WTC11 (cell line): ENCODE results near the gene WFS1. TPM values are rescaled to one million over a fixed set of nuclear protein-coding genes. Genes with fewer than 3 reads are reported as not detected.

Source experiments
- ATAC-seq: fragments of 200-7000 bp; cut with Tn5 transposase; 2 replicates; pipeline ENCODE4 v1.10.0; 2021; ENCODE audit warnings: mild to moderate bottlenecking, moderate library complexity
- CTCF ChIA-PET: fragments of 300-600 bp; sonication (Branson Sonifier 250); formaldehyde crosslinking; loops from one replicate; lab custom pipeline; 2021; ENCODE audit warnings: antibody characterized with exemption; lab: Charles Lee
- POLR2A ChIA-PET: fragments of 350-600 bp; sonication (Branson Sonifier 250); formaldehyde crosslinking; loops from one replicate; lab custom pipeline; 2021; ENCODE audit warnings: antibody characterized with exemption; lab: Charles Lee
- DNase-seq: peaks from one replicate; pipeline ENCODE4 v3.0.0; 2021; ENCODE audit warnings: low spot score
- H3K27ac Mint-ChIP-seq: 2 replicates; pipeline ENCODE4 v1.8.0; 2021; ENCODE audit warnings: mixed read lengths
- H3K27me3 Mint-ChIP-seq: 2 replicates; pipeline ENCODE4 v1.8.0; 2021; ENCODE audit warnings: low read depth, mild to moderate bottlenecking, moderate library complexity, mixed read lengths
- H3K36me3 Mint-ChIP-seq: 2 replicates; pipeline ENCODE4 v1.8.0; 2021; ENCODE audit warnings: mixed read lengths
- H3K4me1 Mint-ChIP-seq: 2 replicates; pipeline ENCODE4 v1.8.0; 2022; ENCODE audit warnings: mixed read lengths
- H3K4me3 Mint-ChIP-seq: 2 replicates; pipeline ENCODE4 v1.8.0; 2021; ENCODE audit warnings: mild to moderate bottlenecking, moderate library complexity, mixed read lengths
- H3K9me3 Mint-ChIP-seq: 2 replicates; pipeline ENCODE4 v1.8.0; 2021; ENCODE audit warnings: mixed read lengths
- CBFB ChIP-seq: sonication (generic); formaldehyde crosslinking; IDR thresholded peaks from 2 replicates; pipeline ENCODE4 v1.8.1; 2022; ENCODE audit warnings: mild to moderate bottlenecking, low read depth, missing genetic modification reagents
- ELF4 ChIP-seq: sonication (generic); formaldehyde crosslinking; IDR thresholded peaks from 2 replicates; pipeline ENCODE4 v1.8.1; 2022; ENCODE audit warnings: low read depth, mild to moderate bottlenecking, moderate library complexity, missing genetic modification reagents
- ETV6 ChIP-seq: sonication (generic); formaldehyde crosslinking; IDR thresholded peaks from 2 replicates; pipeline ENCODE4 v1.8.1; 2022; ENCODE audit warnings: mild to moderate bottlenecking, missing genetic modification reagents
- GTF2I ChIP-seq: fragments of 250-450 bp; sonication (Bioruptor Pico); conservative IDR thresholded peaks from 2 replicates; pipeline ENCODE4 v1.4.0; 2021; ENCODE audit warnings: mild to moderate bottlenecking
- HMGA2 ChIP-seq: fragments of 250-450 bp; sonication (Bioruptor Pico); IDR thresholded peaks from 2 replicates; pipeline ENCODE4 v1.4.0; 2021; ENCODE audit warnings: mild to moderate bottlenecking, moderate library complexity
- JUN ChIP-seq: sonication (generic); formaldehyde crosslinking; IDR thresholded peaks from 2 replicates; pipeline ENCODE4 v1.8.0; 2023; ENCODE audit warnings: mild to moderate bottlenecking, missing genetic modification reagents
- MYBL2 ChIP-seq: sonication (generic); formaldehyde crosslinking; IDR thresholded peaks from 2 replicates; pipeline ENCODE4 v1.8.1; 2023; ENCODE audit warnings: mild to moderate bottlenecking, moderate library complexity, missing genetic modification reagents
- NR1H2 ChIP-seq: sonication (generic); formaldehyde crosslinking; IDR thresholded peaks from 2 replicates; pipeline ENCODE4 v1.9.0; 2021; ENCODE audit warnings: mild to moderate bottlenecking, moderate library complexity, missing genetic modification reagents
- NR2C2 ChIP-seq: sonication (generic); formaldehyde crosslinking; IDR thresholded peaks from 2 replicates; pipeline ENCODE4 v1.8.0; 2022; ENCODE audit warnings: mild to moderate bottlenecking, missing genetic modification reagents
- OVOL2 ChIP-seq: fragments of 250-450 bp; sonication (Bioruptor Pico); IDR thresholded peaks from 2 replicates; pipeline ENCODE4 v1.9.0; 2021; ENCODE audit warnings: mild to moderate bottlenecking, borderline replicate concordance
- SMAD4 ChIP-seq: sonication (generic); formaldehyde crosslinking; IDR thresholded peaks from 2 replicates; pipeline ENCODE4 v1.8.0; 2022; ENCODE audit warnings: mild to moderate bottlenecking, missing genetic modification reagents
- SP1 ChIP-seq: sonication (generic); formaldehyde crosslinking; conservative IDR thresholded peaks from 2 replicates; pipeline ENCODE4 v1.8.1; 2022; ENCODE audit warnings: missing genetic modification reagents
- TCF7 ChIP-seq: sonication (generic); formaldehyde crosslinking; IDR thresholded peaks from 2 replicates; pipeline ENCODE4 v1.8.0; 2022; ENCODE audit warnings: mild to moderate bottlenecking, low read depth, missing genetic modification reagents, moderate library complexity
- TP53 ChIP-seq: sonication (generic); formaldehyde crosslinking; IDR thresholded peaks from 2 replicates; pipeline ENCODE4 v1.8.1; 2023; ENCODE audit warnings: mild to moderate bottlenecking, missing genetic modification reagents
- ZNF121 ChIP-seq: sonication (generic); formaldehyde crosslinking; IDR thresholded peaks from 2 replicates; pipeline ENCODE4 v1.8.0; 2023; ENCODE audit warnings: missing genetic modification reagents
- ZNF232 ChIP-seq: sonication (generic); formaldehyde crosslinking; IDR thresholded peaks from 2 replicates; pipeline ENCODE4 v1.8.0; 2022; ENCODE audit warnings: mild to moderate bottlenecking, missing genetic modification reagents
- ZNF317 ChIP-seq: sonication (generic); formaldehyde crosslinking; IDR thresholded peaks from 2 replicates; pipeline ENCODE4 v1.8.1; 2023; ENCODE audit warnings: low read depth, mild to moderate bottlenecking, moderate library complexity, missing genetic modification reagents, borderline replicate concordance
- ZNF416 ChIP-seq: fragments of 250-450 bp; sonication (Bioruptor Pico); IDR thresholded peaks from 2 replicates; pipeline ENCODE4 v1.9.0; 2021; ENCODE audit warnings: mild to moderate bottlenecking, inconsistent platforms
- total RNA-seq: library from RNA; stranded (reverse); gene quantifications from 3 replicates; pipeline ENCODE4 v1.2.3, GENCODE V29; 2021
- TF ChIP-seq, protein P1 (sequence below): sonication (generic); formaldehyde crosslinking; IDR thresholded peaks from 2 replicates; pipeline ENCODE4 v1.8.1; 2023; ENCODE audit warnings: mild to moderate bottlenecking, moderate library complexity, missing genetic modification reagents
- TF ChIP-seq, protein P2 (sequence below): sonication (generic); formaldehyde crosslinking; conservative IDR thresholded peaks from 2 replicates; pipeline ENCODE4 v1.8.1; 2023; ENCODE audit warnings: mild to moderate bottlenecking, low read depth, missing genetic modification reagents, moderate library complexity
- TF ChIP-seq, protein P3 (sequence below): sonication (generic); formaldehyde crosslinking; IDR thresholded peaks from 2 replicates; pipeline ENCODE4 v1.8.1; 2023; ENCODE audit warnings: mild to moderate bottlenecking, missing genetic modification reagents
- TF ChIP-seq, protein P4 (sequence below): sonication (generic); formaldehyde crosslinking; IDR thresholded peaks from 2 replicates; pipeline ENCODE4 v1.8.1; 2023; ENCODE audit warnings: mild to moderate bottlenecking, missing genetic modification reagents, moderate library complexity
- TF ChIP-seq, protein P5 (sequence below): sonication (generic); formaldehyde crosslinking; IDR thresholded peaks from 2 replicates; pipeline ENCODE4 v1.8.0; 2022; ENCODE audit warnings: missing genetic modification reagents

Gene WFS1
- total RNA-seq, 1 experiment from 2014 or later: 34.7 TPM

DNA sequence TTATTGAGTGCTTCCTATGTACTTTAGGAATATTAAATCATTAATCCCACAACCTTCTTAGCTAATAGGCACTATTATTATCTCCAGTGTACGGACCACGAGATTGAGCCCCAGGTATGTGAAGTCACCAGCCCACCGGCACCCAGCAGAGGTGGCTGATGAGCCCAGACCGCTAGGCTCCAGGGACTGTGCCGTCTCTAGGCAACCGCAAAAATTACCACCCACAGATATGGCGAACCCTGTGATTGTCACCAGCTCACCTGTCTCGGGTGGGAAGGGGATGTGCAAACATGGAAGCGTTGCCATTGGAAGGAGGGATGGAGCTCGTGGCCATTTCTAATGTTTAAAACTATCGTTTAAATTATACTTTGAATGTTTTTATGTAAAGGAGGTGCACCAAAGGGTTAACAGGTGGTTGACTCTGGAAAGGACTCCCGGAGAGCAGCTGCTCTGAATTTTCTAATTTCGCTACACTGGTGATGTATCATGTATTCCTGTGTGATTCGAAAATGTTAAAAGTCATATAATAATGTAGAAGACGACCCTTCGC is 48.3 kb upstream of the WFS1 start:
- Mint-ChIP-seq H3K27ac (no peak overlapping the region), H3K4me1 (peaks cover 2% of the 10 kb centered on the region; the same call in 1 of the 2 replicates), H3K9me3 (peaks cover 9% of the 10 kb centered on the region), H3K27me3 (peaks cover 52% of the 10 kb centered on the region), H3K4me3 (peak overlapping the region; percentile 85), H3K36me3 (no peaks in the 10 kb centered on the region)
- TF ChIP-seq OVOL2 (CRISPR knock-in tag) (no peak), MYBL2 (no peak), ZNF416 (no peak)
- DNase-seq (no peak), ATAC-seq (peak; percentile 12; the same call in 1 of the 2 replicates)
- POLR2A ChIA-PET: no interaction called here
- CTCF ChIA-PET: interaction anchor here (1.1 to 2.4 kb wide), 4 partner anchors 23 to 110 kb away, joined by 3 to 8 read pairs (median 3); no protein-coding TSS in a partner anchor

DNA sequence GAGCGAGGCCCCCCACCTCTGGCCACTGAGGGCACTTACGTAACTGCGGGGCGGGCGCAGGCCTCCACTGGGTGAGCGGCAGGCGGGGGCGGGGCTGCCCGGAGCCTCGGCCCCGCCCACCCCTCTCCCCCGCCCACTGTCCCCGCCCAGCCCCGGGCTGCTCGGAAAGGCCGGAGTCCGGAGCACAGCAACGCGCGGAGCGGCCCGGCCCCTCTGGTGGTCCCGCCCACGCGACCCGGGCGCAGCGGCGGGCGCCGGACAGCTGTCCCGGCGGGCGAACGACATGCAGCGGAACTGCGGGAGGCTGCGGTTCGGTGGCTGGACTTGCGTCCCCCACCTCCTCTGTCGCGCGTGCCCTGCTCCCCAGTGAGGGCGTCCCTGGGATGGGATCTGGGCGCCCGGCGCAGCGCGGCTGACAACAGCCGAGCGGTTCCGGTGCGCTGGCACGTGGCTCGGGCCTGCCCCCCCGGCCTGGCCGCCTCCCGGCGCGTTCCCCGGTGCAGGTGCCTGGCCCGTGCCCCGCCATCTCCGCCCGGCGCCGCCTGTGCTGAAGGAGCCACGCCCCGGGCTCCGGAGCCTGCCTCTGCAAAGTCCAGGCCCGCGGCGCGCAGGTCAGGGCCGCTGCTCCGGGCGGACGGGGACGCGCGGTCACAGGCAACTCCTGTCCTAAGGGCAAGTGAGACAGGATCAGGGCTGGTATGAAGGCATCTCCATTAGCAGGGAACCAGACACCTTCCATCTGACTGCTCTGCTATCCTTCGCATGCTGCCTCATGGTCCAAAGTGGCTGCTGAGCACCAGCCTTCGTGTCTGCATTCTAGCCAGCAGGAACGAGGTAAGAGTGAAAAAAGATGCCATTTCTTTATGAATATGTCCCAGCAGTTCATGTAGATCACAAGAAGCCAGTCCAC is 47.5 kb upstream of the WFS1 start:
- H3K36me3 Mint-ChIP-seq: no peaks in the 10 kb centered on the region
- H3K4me1 Mint-ChIP-seq: peaks cover 2% of the 10 kb centered on the region; the same call in 1 of the 2 replicates
- no peak overlapping the region for H3K27ac Mint-ChIP-seq
- peak overlapping the region; percentile 85 for H3K4me3 Mint-ChIP-seq
- CTCF ChIA-PET: interaction anchor here (1.1 to 2.4 kb wide), 4 partner anchors 23 to 109 kb away, joined by 3 to 8 read pairs (median 3); no protein-coding TSS in a partner anchor
- peaks cover 45% of the 10 kb centered on the region for H3K27me3 Mint-ChIP-seq
- POLR2A ChIA-PET: no interaction called here
- peak; percentile 80 for DNase-seq
- peaks cover 4% of the 10 kb centered on the region; the same call in 1 of the 2 replicates for H3K9me3 Mint-ChIP-seq
- ATAC-seq: peak; percentile 83
- TF ChIP-seq, protein P1, sequence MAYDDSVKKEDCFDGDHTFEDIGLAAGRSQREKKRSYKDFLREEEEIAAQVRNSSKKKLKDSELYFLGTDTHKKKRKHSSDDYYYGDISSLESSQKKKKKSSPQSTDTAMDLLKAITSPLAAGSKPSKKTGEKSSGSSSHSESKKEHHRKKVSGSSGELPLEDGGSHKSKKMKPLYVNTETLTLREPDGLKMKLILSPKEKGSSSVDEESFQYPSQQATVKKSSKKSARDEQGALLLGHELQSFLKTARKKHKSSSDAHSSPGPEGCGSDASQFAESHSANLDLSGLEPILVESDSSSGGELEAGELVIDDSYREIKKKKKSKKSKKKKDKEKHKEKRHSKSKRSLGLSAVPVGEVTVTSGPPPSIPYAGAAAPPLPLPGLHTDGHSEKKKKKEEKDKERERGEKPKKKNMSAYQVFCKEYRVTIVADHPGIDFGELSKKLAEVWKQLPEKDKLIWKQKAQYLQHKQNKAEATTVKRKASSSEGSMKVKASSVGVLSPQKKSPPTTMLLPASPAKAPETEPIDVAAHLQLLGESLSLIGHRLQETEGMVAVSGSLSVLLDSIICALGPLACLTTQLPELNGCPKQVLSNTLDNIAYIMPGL (CRISPR knock-in tag): no peak
- no peak for TF ChIP-seq JUN
- TF ChIP-seq SMAD4: no peak
- TF ChIP-seq HMGA2 (CRISPR knock-in tag): no peak
- TF ChIP-seq, protein P2, sequence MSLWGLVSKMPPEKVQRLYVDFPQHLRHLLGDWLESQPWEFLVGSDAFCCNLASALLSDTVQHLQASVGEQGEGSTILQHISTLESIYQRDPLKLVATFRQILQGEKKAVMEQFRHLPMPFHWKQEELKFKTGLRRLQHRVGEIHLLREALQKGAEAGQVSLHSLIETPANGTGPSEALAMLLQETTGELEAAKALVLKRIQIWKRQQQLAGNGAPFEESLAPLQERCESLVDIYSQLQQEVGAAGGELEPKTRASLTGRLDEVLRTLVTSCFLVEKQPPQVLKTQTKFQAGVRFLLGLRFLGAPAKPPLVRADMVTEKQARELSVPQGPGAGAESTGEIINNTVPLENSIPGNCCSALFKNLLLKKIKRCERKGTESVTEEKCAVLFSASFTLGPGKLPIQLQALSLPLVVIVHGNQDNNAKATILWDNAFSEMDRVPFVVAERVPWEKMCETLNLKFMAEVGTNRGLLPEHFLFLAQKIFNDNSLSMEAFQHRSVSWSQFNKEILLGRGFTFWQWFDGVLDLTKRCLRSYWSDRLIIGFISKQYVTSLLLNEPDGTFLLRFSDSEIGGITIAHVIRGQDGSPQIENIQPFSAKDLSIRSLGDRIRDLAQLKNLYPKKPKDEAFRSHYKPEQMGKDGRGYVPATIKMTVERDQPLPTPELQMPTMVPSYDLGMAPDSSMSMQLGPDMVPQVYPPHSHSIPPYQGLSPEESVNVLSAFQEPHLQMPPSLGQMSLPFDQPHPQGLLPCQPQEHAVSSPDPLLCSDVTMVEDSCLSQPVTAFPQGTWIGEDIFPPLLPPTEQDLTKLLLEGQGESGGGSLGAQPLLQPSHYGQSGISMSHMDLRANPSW: no peak
- no peak for TF ChIP-seq ELF4
- TF ChIP-seq, protein P3, sequence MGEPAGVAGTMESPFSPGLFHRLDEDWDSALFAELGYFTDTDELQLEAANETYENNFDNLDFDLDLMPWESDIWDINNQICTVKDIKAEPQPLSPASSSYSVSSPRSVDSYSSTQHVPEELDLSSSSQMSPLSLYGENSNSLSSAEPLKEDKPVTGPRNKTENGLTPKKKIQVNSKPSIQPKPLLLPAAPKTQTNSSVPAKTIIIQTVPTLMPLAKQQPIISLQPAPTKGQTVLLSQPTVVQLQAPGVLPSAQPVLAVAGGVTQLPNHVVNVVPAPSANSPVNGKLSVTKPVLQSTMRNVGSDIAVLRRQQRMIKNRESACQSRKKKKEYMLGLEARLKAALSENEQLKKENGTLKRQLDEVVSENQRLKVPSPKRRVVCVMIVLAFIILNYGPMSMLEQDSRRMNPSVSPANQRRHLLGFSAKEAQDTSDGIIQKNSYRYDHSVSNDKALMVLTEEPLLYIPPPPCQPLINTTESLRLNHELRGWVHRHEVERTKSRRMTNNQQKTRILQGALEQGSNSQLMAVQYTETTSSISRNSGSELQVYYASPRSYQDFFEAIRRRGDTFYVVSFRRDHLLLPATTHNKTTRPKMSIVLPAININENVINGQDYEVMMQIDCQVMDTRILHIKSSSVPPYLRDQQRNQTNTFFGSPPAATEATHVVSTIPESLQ: no peak
- TF ChIP-seq NR2C2 (CRISPR knock-in tag): no peak
- TF ChIP-seq, protein P4, sequence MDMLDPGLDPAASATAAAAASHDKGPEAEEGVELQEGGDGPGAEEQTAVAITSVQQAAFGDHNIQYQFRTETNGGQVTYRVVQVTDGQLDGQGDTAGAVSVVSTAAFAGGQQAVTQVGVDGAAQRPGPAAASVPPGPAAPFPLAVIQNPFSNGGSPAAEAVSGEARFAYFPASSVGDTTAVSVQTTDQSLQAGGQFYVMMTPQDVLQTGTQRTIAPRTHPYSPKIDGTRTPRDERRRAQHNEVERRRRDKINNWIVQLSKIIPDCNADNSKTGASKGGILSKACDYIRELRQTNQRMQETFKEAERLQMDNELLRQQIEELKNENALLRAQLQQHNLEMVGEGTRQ (CRISPR knock-in tag): peak; percentile 37; the same call in 1 of the 2 replicates
- TF ChIP-seq CBFB: no peak
- TF ChIP-seq TCF7 (CRISPR knock-in tag): no peak
- no peak for TF ChIP-seq ZNF232
- TF ChIP-seq ZNF317: no peak
- TF ChIP-seq GTF2I (CRISPR knock-in tag): peak; percentile 99
- peak; percentile 76; the same call in 1 of the 2 replicates for TF ChIP-seq ZNF121 (CRISPR knock-in tag)
- 0 out of 2 replicates have a peak, but pooled peaks have one; percentile 24 for TF ChIP-seq ETV6 (CRISPR knock-in tag)
- TF ChIP-seq SP1 (CRISPR knock-in tag): peak; percentile 84
- peak; percentile 24; the same call in 1 of the 2 replicates for TF ChIP-seq TP53 (CRISPR knock-in tag)
- TF ChIP-seq, protein P5, sequence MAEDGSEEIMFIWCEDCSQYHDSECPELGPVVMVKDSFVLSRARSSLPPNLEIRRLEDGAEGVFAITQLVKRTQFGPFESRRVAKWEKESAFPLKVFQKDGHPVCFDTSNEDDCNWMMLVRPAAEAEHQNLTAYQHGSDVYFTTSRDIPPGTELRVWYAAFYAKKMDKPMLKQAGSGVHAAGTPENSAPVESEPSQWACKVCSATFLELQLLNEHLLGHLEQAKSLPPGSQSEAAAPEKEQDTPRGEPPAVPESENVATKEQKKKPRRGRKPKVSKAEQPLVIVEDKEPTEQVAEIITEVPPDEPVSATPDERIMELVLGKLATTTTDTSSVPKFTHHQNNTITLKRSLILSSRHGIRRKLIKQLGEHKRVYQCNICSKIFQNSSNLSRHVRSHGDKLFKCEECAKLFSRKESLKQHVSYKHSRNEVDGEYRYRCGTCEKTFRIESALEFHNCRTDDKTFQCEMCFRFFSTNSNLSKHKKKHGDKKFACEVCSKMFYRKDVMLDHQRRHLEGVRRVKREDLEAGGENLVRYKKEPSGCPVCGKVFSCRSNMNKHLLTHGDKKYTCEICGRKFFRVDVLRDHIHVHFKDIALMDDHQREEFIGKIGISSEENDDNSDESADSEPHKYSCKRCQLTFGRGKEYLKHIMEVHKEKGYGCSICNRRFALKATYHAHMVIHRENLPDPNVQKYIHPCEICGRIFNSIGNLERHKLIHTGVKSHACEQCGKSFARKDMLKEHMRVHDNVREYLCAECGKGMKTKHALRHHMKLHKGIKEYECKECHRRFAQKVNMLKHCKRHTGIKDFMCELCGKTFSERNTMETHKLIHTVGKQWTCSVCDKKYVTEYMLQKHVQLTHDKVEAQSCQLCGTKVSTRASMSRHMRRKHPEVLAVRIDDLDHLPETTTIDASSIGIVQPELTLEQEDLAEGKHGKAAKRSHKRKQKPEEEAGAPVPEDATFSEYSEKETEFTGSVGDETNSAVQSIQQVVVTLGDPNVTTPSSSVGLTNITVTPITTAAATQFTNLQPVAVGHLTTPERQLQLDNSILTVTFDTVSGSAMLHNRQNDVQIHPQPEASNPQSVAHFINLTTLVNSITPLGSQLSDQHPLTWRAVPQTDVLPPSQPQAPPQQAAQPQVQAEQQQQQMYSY (CRISPR knock-in tag): peak; percentile 97
- TF ChIP-seq NR1H2 (CRISPR knock-in tag): no peak
